ENCODE measurements around the gene GDPD5.

DNA sequence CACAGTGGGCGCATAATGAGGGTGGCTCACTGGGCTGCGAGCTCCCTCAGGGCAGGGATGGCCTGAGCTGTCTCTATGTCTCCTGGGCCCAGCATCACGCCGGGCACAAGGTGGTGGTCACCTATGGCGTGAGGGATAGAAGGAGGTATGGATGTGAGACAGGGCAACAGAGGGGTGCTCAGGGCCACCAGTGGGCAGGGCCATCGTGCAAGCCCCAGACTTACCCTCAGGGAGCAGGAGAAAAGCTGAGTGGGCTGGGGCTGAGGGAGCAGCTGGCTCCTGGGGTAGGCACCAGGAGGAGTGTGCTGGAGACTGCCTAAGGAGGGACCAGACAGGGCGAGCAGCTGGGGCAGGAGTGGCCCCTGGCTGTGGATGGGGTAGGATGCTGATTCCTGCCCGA lies 58.4 kb downstream of the GDPD5 start:
- TF ChIP-seq, protein P1, sequence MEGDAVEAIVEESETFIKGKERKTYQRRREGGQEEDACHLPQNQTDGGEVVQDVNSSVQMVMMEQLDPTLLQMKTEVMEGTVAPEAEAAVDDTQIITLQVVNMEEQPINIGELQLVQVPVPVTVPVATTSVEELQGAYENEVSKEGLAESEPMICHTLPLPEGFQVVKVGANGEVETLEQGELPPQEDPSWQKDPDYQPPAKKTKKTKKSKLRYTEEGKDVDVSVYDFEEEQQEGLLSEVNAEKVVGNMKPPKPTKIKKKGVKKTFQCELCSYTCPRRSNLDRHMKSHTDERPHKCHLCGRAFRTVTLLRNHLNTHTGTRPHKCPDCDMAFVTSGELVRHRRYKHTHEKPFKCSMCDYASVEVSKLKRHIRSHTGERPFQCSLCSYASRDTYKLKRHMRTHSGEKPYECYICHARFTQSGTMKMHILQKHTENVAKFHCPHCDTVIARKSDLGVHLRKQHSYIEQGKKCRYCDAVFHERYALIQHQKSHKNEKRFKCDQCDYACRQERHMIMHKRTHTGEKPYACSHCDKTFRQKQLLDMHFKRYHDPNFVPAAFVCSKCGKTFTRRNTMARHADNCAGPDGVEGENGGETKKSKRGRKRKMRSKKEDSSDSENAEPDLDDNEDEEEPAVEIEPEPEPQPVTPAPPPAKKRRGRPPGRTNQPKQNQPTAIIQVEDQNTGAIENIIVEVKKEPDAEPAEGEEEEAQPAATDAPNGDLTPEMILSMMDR (IDR thresholded peaks at IDR 0.05): no peak
- no peak for TF ChIP-seq POLR2A (IDR thresholded peaks at IDR 0.05)

Data from adrenal gland (tissue), 5 donors.